GM19467 (cell line): Measurements from ENCODE around the gene MGA.
A peak's percentile ranks its signal among the peaks of the same experiment; 100 is the strongest.

Experiments used
- ATAC-seq: cut with Tn5 transposase; IDR thresholded peaks from one replicate; pipeline ENCODE4 v1.9.1; 2021; ENCODE audit warnings: mild to moderate bottlenecking, moderate library complexity; ENCODE audit not compliant: unreplicated experiment

The MGA gene

GRCh38 chr15:41660235-41661077 is at the start of gene MGA:
Gene MGA (plus strand): TSS chr15:41660405.
- ATAC-seq, result peak; percentile 66

DNA sequence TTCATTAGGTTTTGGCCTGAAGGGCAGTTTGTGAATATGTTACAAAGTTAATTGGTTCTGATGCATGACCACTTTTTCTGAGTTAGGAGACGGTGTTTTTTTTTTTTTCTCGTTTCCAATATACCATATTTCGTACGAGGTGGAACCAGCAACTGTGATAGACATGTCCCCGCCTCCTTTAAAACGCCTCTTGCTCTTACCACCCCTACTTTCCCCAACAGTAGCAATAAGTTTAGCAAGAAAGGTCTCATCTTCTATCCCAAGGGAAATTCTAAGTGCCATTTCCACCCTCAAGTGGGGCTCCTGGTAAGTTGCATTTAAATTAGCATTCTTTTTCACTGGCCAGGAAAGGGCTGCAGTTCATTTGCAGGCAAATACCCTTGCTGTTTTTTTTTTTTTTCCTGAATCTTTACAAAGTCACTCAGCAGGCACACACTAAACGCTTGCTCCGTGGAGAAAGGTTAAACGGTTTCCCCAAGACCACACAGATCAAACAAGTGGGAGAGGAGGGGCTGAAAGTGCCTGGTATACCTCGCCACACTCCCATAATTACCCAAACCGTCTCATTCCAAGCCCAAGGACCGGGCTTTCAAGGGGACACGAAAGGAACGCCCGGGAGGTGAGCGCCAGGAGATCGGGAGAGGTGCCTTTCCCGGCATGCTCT is 39.5 kb upstream of the MGA start:
- ATAC-seq, result no peak

GRCh38 chr15:41621200-41622193 is 38.7 kb upstream of the MGA start:
- peak; percentile 56 for ATAC-seq

DNA sequence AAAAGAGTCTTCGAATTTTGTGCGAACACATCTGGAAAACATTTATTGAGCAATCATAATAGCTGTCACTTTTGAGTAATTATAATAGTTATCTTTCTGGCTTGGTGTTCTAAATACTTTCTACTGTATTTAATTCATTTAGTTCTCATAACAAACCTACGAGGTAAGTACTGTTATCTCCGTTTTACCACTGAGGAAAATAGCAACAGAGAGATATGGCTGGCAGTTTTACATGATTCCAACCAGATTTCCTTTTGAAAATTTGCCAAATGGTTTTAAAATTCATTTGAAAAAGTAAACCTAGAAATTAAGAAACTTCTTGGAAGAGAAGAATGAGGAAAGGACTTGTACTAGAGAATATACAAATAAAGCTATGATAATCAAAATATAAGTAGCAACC is 37.3 kb upstream of the MGA start:
- no peak for ATAC-seq

DNA sequence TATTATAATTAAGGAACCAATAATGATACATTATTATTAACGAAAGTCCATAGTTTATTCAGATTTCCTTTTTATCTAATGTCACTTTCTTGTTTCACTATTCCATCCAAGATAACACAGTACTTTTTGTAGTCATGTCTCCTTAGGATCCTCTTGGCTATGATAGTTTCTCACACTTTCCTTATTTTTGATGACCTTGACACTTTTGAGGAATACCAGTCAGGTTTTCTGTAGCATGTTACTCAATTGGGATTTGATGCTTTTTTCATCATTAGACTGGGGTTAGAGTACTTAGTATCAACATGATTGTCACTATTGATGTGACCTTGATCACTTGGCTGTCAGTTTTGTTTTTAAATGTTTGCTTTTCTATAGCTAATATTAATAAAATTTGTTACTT is 33.0 kb upstream of the MGA start:
- no peak for ATAC-seq

DNA sequence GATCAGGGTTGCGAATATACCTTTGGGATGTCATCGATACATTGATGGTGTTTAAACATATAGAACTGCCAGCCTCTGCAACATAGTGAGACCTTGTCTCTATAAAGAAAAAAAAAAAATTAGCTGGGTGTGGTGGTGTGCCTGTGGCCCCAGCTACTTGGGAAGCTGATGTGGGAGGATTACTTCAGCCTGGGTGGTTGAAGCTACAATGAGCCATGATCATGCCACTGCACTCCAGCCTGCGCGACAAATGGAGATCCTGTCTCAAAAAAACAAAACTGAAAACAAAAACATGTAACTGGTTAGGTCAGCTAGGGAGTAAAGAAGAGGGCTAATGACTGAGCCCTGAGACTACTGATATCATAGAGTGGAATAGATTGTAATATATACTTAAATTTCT is 30.7 kb upstream of the MGA start:
- no peak for ATAC-seq

DNA sequence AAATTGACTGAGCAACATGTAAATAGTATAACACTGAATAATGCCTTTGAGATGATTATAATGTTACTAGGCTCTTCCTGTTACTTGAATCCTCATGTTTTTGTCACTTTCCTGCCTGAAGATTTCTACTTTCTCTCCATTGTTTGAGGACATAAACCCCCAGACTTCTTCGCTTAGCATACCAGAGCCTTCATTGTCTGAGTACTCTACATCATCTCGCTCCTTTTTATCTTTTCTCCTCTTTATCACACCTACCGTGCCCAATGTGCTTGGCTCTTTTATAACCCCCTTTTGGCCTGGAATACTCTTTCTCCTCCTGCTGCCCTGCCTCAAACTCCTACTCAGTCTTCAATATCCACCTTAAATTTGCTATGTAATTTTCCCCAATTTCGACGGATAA is 30.3 kb upstream of the MGA start:
- no peak for ATAC-seq

GRCh38 chr15:41630616-41631217 is 29.5 kb upstream of the MGA start:
- no peak for ATAC-seq

- ATAC-seq, result no peak
Measured at GRCh38 chr15:41631880-41632470, 28.2 kb upstream of the MGA start.

- ATAC-seq, result no peak
Measured at GRCh38 chr15:41633609-41634008, 26.6 kb upstream of the MGA start.

GRCh38 chr15:41634072-41634626 is 26.1 kb upstream of the MGA start:
- no peak for ATAC-seq

GRCh38 chr15:41637086-41637485 is 23.1 kb upstream of the MGA start:
- ATAC-seq, result no peak

DNA sequence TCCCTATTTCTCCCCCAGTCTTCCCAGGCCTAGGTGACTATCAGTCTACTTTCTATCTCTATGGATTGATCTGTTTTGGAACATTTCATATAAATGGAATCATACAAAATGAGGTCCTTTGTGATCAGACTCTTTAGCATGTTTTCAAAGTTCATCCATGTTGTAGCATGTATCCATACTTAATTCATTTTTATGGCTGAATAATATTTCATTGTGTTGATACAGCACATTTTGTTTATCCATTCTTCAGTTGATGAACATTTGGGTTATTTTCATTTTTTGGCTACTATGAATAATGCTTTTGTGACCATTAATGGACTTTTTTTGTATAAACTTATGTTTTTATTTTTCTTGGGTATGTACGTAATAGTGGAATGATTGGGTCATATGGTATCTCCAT is 19.2 kb upstream of the MGA start:
- no peak for ATAC-seq

- no peak for ATAC-seq
Measured at GRCh38 chr15:41647262-41647661, 12.9 kb upstream of the MGA start.

DNA sequence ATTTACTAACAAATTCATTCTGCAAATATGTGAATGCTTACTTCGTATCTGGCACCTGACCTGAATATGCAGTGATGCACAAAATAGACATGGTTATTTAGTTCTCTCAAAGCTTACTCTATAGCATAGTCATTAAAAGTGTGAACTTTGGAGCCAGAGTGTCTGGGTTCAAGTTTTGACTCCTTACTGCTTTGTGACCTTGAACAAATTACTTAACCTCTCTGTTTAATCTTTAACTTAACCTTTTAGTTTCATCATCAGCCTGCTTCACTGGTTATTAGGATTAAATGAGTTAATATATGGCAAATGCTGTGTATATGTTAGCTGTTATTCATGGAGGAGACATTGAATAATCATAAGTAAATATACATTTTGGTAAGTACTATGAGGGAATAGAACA is 12.1 kb upstream of the MGA start:
- ATAC-seq, result no peak

GRCh38 chr15:41648770-41649169 is 11.4 kb upstream of the MGA start:
- no peak for ATAC-seq

GRCh38 chr15:41650806-41651205 is 9.4 kb upstream of the MGA start:
- no peak for ATAC-seq

- no peak for ATAC-seq
Measured at GRCh38 chr15:41651373-41651772, 8.8 kb upstream of the MGA start.

- ATAC-seq, result no peak
Measured at GRCh38 chr15:41653760-41654159, 6.4 kb upstream of the MGA start.

GRCh38 chr15:41655716-41656115 is 4.5 kb upstream of the MGA start:
- no peak for ATAC-seq
